WTC11 (cell line): ENCODE data around the gene PUDP. TPM values are rescaled to one million over a fixed set of nuclear protein-coding genes. Genes with fewer than 3 reads are reported as not detected.

ENCODE experiments used
- ATAC-seq: fragments of 200-7000 bp; cut with Tn5 transposase; 2 replicates; pipeline ENCODE4 v1.10.0; 2021; ENCODE audit warnings: mild to moderate bottlenecking, moderate library complexity
- CTCF ChIA-PET: fragments of 300-600 bp; sonication (Branson Sonifier 250); formaldehyde crosslinking; loops from one replicate; lab custom pipeline; 2021; ENCODE audit warnings: antibody characterized with exemption; lab: Charles Lee
- POLR2A ChIA-PET: fragments of 350-600 bp; sonication (Branson Sonifier 250); formaldehyde crosslinking; loops from one replicate; lab custom pipeline; 2021; ENCODE audit warnings: antibody characterized with exemption; lab: Charles Lee
- DNase-seq: peaks from one replicate; pipeline ENCODE4 v3.0.0; 2021; ENCODE audit warnings: low spot score
- H3K27ac Mint-ChIP-seq: 2 replicates; pipeline ENCODE4 v1.8.0; 2021; ENCODE audit warnings: mixed read lengths
- H3K27me3 Mint-ChIP-seq: 2 replicates; pipeline ENCODE4 v1.8.0; 2021; ENCODE audit warnings: low read depth, mild to moderate bottlenecking, moderate library complexity, mixed read lengths
- H3K36me3 Mint-ChIP-seq: 2 replicates; pipeline ENCODE4 v1.8.0; 2021; ENCODE audit warnings: mixed read lengths
- H3K4me1 Mint-ChIP-seq: 2 replicates; pipeline ENCODE4 v1.8.0; 2022; ENCODE audit warnings: mixed read lengths
- H3K4me3 Mint-ChIP-seq: 2 replicates; pipeline ENCODE4 v1.8.0; 2021; ENCODE audit warnings: mild to moderate bottlenecking, moderate library complexity, mixed read lengths
- H3K9me3 Mint-ChIP-seq: 2 replicates; pipeline ENCODE4 v1.8.0; 2021; ENCODE audit warnings: mixed read lengths
- AFF4 ChIP-seq: sonication (generic); formaldehyde crosslinking; IDR thresholded peaks from 2 replicates; pipeline ENCODE4 v1.8.1; 2023; ENCODE audit warnings: mild to moderate bottlenecking, missing genetic modification reagents, borderline replicate concordance
- ATF6 ChIP-seq: sonication (generic); formaldehyde crosslinking; IDR thresholded peaks from 2 replicates; pipeline ENCODE4 v1.8.1; 2023; ENCODE audit warnings: mild to moderate bottlenecking, missing genetic modification reagents
- CREM ChIP-seq: sonication (generic); formaldehyde crosslinking; IDR thresholded peaks from 2 replicates; pipeline ENCODE4 v1.8.1; 2022; ENCODE audit warnings: mild to moderate bottlenecking, missing genetic modification reagents, moderate library complexity
- CTCF ChIP-seq: fragments of 200-600 bp; IDR thresholded peaks from 2 replicates; pipeline ENCODE4 v1.8.0; 2022; ENCODE audit warnings: antibody characterized with exemption
- GRHL2 ChIP-seq: fragments of 250-450 bp; sonication (Bioruptor Pico); IDR thresholded peaks from 2 replicates; pipeline ENCODE4 v1.8.0; 2022; ENCODE audit warnings: mild to moderate bottlenecking, moderate library complexity; ENCODE audit not compliant: insufficient replicate concordance, severe bottlenecking
- NR3C1 ChIP-seq: sonication (generic); formaldehyde crosslinking; conservative IDR thresholded peaks from 2 replicates; pipeline ENCODE4 v1.8.1; 2023; ENCODE audit warnings: low read depth, mild to moderate bottlenecking, missing genetic modification reagents
- SMAD3 ChIP-seq: sonication (generic); formaldehyde crosslinking; IDR thresholded peaks from 2 replicates; pipeline ENCODE4 v1.8.0; 2022; ENCODE audit warnings: missing genetic modification reagents, mild to moderate bottlenecking, borderline replicate concordance
- SMAD4 ChIP-seq: sonication (generic); formaldehyde crosslinking; IDR thresholded peaks from 2 replicates; pipeline ENCODE4 v1.8.0; 2022; ENCODE audit warnings: mild to moderate bottlenecking, missing genetic modification reagents
- ZBTB21 ChIP-seq: sonication (generic); formaldehyde crosslinking; IDR thresholded peaks from 2 replicates; pipeline ENCODE4 v1.8.1; 2023; ENCODE audit warnings: mild to moderate bottlenecking, missing genetic modification reagents, borderline replicate concordance
- ZNF138 ChIP-seq: sonication (generic); formaldehyde crosslinking; conservative IDR thresholded peaks from 2 replicates; pipeline ENCODE4 v1.8.1; 2022; ENCODE audit warnings: mild to moderate bottlenecking, moderate library complexity, missing genetic modification reagents
- ZNF317 ChIP-seq: sonication (generic); formaldehyde crosslinking; IDR thresholded peaks from 2 replicates; pipeline ENCODE4 v1.8.1; 2023; ENCODE audit warnings: low read depth, mild to moderate bottlenecking, moderate library complexity, missing genetic modification reagents, borderline replicate concordance
- ZNF512 ChIP-seq: sonication (generic); formaldehyde crosslinking; IDR thresholded peaks from 2 replicates; pipeline ENCODE4 v1.8.1; 2022; ENCODE audit warnings: missing genetic modification reagents, borderline replicate concordance
- total RNA-seq: library from RNA; stranded (reverse); gene quantifications from 3 replicates; pipeline ENCODE4 v1.2.3, GENCODE V29; 2021
- TF ChIP-seq, protein P1 (sequence below): sonication (generic); formaldehyde crosslinking; IDR thresholded peaks from 2 replicates; pipeline ENCODE4 v1.8.1; 2023; ENCODE audit warnings: mild to moderate bottlenecking, missing genetic modification reagents
- TF ChIP-seq, protein P2 (sequence below): fragments of 250-450 bp; sonication (Bioruptor Pico); IDR thresholded peaks from 2 replicates; pipeline ENCODE4 v1.9.0; 2021; ENCODE audit warnings: mild to moderate bottlenecking, borderline replicate concordance
- TF ChIP-seq, protein P3 (sequence below): sonication (generic); formaldehyde crosslinking; IDR thresholded peaks from 2 replicates; pipeline ENCODE4 v1.8.1; 2023; ENCODE audit warnings: mild to moderate bottlenecking, missing genetic modification reagents, moderate library complexity

The PUDP gene
- total RNA-seq, 1 experiment from 2014 or later = 20.8 TPM

DNA sequence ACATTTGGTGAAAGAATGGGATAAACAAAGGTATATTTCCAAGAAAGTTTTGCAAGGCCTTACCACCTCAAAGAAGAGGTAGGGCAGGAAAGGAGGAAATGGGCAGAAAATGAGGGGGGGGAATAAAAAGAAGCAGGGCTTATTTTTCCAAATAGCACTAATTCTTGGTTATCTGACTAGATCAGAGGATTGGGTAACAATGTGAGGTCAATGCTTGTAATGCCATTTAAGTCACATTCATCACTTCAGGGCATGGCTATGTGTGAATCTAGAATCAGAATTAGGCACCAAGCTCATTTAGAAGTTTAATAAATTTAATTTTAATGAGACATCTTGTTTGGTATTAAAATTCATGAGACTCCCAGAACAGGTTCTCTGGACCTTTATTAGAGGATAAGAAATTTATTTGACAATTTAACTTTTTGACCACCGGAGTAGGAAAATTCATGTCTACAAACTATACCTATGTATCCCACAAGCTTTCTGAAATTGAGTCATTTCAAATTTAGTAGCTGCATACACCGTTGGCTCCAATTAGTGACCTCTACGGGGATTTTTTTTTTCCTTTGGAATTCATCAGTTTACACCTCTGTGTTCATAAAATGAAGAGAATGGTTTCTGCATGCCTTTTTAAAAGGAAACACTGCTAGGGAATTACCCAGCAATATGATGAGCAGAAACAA, 1.8 kb downstream of the PUDP start:
- DNase-seq (no peak), ATAC-seq (no peak)
- H3K9me3 Mint-ChIP-seq = no peaks in the 10 kb centered on the region
- H3K4me1 Mint-ChIP-seq = peaks cover 4% of the 10 kb centered on the region
- no peak overlapping the region for H3K27ac Mint-ChIP-seq
- no peaks in the 10 kb centered on the region for H3K36me3 Mint-ChIP-seq
- no peak overlapping the region for H3K4me3 Mint-ChIP-seq
- ChIA-PET CTCF (interaction anchor here (0.6 kb wide), 1 partner anchor 193 kb away, joined by 4 read pairs; no protein-coding TSS in a partner anchor), POLR2A (interaction anchor here (0.6 kb wide), 1 partner anchor 1033 kb away, joined by 3 read pairs; no protein-coding TSS in a partner anchor)
- TF ChIP-seq, protein P1, sequence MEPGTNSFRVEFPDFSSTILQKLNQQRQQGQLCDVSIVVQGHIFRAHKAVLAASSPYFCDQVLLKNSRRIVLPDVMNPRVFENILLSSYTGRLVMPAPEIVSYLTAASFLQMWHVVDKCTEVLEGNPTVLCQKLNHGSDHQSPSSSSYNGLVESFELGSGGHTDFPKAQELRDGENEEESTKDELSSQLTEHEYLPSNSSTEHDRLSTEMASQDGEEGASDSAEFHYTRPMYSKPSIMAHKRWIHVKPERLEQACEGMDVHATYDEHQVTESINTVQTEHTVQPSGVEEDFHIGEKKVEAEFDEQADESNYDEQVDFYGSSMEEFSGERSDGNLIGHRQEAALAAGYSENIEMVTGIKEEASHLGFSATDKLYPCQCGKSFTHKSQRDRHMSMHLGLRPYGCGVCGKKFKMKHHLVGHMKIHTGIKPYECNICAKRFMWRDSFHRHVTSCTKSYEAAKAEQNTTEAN (CRISPR knock-in tag) = no peak
- no peak for TF ChIP-seq ZNF317 (CRISPR knock-in tag)
- TF ChIP-seq CREM (CRISPR knock-in tag) = no peak
- no peak for TF ChIP-seq ATF6 (CRISPR knock-in tag)
- no peak for TF ChIP-seq GRHL2 (CRISPR knock-in tag)
- TF ChIP-seq SMAD4 (CRISPR knock-in tag) = no peak
- TF ChIP-seq ZBTB21 (CRISPR knock-in tag) = no peak
- TF ChIP-seq, protein P2, sequence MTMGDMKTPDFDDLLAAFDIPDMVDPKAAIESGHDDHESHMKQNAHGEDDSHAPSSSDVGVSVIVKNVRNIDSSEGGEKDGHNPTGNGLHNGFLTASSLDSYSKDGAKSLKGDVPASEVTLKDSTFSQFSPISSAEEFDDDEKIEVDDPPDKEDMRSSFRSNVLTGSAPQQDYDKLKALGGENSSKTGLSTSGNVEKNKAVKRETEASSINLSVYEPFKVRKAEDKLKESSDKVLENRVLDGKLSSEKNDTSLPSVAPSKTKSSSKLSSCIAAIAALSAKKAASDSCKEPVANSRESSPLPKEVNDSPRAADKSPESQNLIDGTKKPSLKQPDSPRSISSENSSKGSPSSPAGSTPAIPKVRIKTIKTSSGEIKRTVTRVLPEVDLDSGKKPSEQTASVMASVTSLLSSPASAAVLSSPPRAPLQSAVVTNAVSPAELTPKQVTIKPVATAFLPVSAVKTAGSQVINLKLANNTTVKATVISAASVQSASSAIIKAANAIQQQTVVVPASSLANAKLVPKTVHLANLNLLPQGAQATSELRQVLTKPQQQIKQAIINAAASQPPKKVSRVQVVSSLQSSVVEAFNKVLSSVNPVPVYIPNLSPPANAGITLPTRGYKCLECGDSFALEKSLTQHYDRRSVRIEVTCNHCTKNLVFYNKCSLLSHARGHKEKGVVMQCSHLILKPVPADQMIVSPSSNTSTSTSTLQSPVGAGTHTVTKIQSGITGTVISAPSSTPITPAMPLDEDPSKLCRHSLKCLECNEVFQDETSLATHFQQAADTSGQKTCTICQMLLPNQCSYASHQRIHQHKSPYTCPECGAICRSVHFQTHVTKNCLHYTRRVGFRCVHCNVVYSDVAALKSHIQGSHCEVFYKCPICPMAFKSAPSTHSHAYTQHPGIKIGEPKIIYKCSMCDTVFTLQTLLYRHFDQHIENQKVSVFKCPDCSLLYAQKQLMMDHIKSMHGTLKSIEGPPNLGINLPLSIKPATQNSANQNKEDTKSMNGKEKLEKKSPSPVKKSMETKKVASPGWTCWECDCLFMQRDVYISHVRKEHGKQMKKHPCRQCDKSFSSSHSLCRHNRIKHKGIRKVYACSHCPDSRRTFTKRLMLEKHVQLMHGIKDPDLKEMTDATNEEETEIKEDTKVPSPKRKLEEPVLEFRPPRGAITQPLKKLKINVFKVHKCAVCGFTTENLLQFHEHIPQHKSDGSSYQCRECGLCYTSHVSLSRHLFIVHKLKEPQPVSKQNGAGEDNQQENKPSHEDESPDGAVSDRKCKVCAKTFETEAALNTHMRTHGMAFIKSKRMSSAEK (CRISPR knock-in tag) = no peak
- H3K27me3 Mint-ChIP-seq = no peaks in the 10 kb centered on the region

- POLR2A ChIA-PET = no interaction called here
- H3K27me3 Mint-ChIP-seq = no peaks in the 10 kb centered on the region
- no peak for TF ChIP-seq ZNF512 (CRISPR knock-in tag)
- TF ChIP-seq ZNF317 (CRISPR knock-in tag) = no peak
- no peak for TF ChIP-seq CTCF
- no peak for TF ChIP-seq SMAD3 (CRISPR knock-in tag)
- no peak for TF ChIP-seq NR3C1 (CRISPR knock-in tag)
- TF ChIP-seq, protein P3, sequence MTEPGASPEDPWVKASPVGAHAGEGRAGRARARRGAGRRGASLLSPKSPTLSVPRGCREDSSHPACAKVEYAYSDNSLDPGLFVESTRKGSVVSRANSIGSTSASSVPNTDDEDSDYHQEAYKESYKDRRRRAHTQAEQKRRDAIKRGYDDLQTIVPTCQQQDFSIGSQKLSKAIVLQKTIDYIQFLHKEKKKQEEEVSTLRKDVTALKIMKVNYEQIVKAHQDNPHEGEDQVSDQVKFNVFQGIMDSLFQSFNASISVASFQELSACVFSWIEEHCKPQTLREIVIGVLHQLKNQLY (CRISPR knock-in tag) = no peak
- no peak for TF ChIP-seq ZNF138
- TF ChIP-seq AFF4 (CRISPR knock-in tag) = no peak
Observed at GRCh38 chrX:7145454-7145853, 2.5 kb downstream of the PUDP start.

More at GRCh38 chrX:7145454-7145853, 2.5 kb downstream of the PUDP start:
- H3K9me3 Mint-ChIP-seq = no peaks in the 10 kb centered on the region
- no peaks in the 10 kb centered on the region for H3K36me3 Mint-ChIP-seq
- CTCF ChIA-PET = no interaction called here
- no peak for ATAC-seq
- peaks cover 4% of the 10 kb centered on the region for H3K4me1 Mint-ChIP-seq
- H3K27ac Mint-ChIP-seq = no peak overlapping the region
- no peak overlapping the region for H3K4me3 Mint-ChIP-seq
- no peak for DNase-seq
